Measurements from ENCODE around the gene RARB.

Gene RARB

DNA sequence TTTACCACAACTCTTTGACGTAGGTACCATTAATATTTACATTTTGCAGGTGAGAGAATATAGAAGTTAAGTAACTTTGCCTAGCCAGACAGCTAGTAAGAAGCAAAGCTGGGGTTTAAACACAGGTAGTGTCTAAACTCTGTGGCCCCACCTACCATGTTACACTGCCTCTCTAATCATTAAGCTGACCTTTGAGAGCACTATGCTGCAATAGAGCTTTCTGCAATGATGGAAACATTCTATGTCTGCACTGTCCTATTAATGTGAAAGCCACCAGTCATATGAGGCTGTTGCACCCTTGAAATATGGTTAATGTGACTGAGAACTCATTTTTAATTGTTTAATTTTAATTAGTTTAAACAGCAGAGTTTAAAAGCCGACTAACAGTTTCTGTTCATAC, 6.3 kb upstream of the RARB start:
- in situ Hi-C loops (cut with MboI; ENCODE audit: low sequenced_read_pairs) = no loop called here

- in situ Hi-C loops (cut with MboI; ENCODE audit: low sequenced_read_pairs) = no loop called here
These were observed 4.1 kb upstream of the RARB start for GRCh38 chr3:25423780-25424588.

- in situ Hi-C loops (cut with MboI; ENCODE audit: low sequenced_read_pairs) = no loop called here
These were observed 3.4 kb upstream of the RARB start for GRCh38 chr3:25424614-25425013.

- in situ Hi-C loops (cut with MboI; ENCODE audit: low sequenced_read_pairs) = no loop called here
These were observed 1.7 kb upstream of the RARB start for GRCh38 chr3:25426408-25426807.

DNA sequence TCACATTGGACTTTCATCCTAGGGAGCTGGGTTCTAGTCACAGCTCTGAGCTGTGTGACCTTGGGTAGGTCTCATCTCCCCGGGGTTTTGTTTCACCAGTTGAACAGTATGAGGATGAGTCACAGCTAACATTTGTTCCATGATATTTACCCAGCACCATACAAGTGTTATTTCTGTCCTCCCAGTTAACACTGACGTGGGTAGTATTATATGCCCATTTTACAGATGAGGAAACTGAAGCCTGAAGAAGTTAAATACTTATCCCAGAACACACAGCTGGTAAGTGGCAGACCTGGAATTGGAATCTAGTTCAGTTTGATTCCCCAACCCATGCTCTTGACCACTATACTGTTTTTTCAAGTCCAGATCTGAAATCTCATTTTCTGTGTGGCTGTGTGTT, 908 bp upstream of the RARB start:
- in situ Hi-C loops (cut with MboI; ENCODE audit: low sequenced_read_pairs) = no loop called here

DNA sequence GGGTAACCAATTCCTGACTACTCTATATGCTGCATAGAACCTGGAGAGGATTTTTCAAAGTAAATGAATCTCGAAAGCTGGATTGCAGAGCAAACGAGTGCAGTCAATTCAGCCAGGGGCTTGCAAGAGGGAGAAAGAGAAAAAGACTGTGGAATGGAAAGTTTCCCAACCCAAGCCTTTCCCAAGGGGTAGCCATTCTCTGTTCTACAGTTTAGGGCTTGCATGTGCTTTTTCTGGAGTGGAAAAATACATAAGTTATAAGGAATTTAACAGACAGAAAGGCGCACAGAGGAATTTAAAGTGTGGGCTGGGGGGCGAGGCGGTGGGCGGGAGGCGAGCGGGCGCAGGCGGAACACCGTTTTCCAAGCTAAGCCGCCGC, 511 bp upstream of the RARB start:
- in situ Hi-C loops (cut with MboI; ENCODE audit: low sequenced_read_pairs) = no loop called here

DNA sequence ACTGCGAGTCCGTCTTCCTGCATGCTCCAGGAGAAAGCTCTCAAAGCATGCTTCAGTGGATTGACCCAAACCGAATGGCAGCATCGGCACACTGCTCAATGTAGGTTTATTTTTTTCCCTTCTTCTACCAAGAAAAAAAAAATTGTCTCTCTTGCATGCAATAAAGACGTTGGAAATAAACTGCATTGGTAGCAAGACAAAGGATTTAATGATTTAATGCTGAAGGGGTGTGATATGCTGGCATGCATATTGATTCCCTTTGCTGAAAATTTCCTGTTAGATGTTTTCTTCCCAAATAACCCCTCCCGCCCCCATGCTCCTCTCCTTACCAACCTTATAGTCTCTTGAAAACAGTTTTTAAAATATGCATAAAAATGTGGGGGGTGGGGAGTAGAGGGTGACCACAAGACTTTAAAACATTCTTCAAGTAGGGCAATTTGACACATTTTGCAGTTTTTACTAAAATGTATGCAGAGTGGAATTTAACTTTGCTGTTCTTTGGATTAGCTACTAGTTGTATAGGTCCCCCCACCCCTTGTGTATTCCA, 799 bp downstream of the RARB start:
- in situ Hi-C loops (cut with MboI; ENCODE audit: low sequenced_read_pairs) = no loop called here

DNA sequence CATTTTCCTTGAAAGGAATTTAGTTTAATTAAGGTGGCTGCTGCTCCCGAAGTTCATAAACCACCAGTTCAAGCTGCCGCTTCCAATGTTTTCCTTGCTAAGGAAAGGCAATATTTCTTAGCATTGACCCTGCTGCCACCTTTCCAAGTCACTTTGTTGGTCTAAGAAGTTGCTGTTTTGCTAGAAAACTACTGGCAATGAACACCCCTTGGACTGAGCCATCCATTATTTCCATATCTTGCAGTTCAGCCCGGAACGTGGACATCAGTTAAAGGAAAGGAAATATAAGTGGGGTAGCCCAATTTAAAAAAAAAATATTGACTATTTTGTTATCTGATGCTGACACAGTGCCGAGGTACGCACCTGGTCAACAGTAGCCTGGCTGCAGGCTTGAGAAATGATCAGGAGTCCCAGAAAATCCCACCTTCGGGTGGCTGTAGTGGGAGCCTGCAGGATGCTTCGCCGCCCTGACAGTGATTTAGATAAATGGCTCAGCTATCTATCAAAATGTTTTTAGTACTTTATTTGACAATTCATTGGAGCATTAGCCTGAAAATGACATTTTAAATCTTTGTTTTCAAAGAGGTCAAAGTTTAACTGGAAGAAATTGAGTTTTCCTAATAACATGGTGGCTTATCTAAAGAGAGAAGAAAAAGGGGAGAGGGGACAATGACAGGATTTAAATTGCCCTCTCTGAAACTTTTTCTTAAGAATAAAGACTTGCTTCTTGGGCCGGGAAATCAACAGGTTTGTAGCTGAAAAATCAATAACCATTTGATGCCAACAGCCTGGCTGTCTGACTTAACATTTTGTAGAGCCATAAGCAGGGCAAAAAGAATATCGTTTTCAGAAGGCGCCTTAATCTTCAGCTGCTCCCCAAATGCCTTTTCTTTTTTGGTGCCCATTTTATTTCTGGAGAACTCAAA, 1.6 kb downstream of the RARB start:
- in situ Hi-C loops (cut with MboI; ENCODE audit: low sequenced_read_pairs) = no loop called here

GRCh38 chr3:25430287-25430934, 2.3 kb downstream of the RARB start:
- in situ Hi-C loops (cut with MboI; ENCODE audit: low sequenced_read_pairs) = no loop called here

GRCh38 chr3:25430935-25431770, 3.1 kb downstream of the RARB start:
- in situ Hi-C loops (cut with MboI; ENCODE audit: low sequenced_read_pairs) = no loop called here

GRCh38 chr3:25432176-25432720, 4.2 kb downstream of the RARB start:
- in situ Hi-C loops (cut with MboI; ENCODE audit: low sequenced_read_pairs) = no loop called here

DNA sequence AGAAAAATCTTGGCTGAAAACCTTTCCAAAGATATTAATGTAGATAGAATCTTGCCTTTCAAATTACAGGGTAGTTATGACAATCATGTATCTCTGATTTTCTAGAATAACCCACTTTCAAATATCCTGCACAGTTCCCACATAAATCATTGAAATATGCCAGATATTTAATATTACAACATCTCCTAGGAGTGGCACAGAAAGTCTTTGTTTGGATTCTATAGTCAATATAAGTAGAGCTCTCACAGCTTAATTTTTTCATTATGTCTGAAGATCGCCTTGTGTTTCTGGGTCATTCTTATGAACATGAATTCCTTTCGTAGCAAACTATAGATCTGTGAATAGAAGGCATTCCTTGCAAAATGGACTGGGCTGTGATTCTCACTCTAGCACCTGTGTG, 5.0 kb downstream of the RARB start:
- in situ Hi-C loops (cut with MboI; ENCODE audit: low sequenced_read_pairs) = no loop called here

- in situ Hi-C loops (cut with MboI; ENCODE audit: low sequenced_read_pairs) = no loop called here
These were observed 5.8 kb downstream of the RARB start for GRCh38 chr3:25433868-25434267.

GRCh38 chr3:25437953-25438352, 9.9 kb downstream of the RARB start:
- in situ Hi-C loops (cut with MboI; ENCODE audit: low sequenced_read_pairs) = no loop called here

- in situ Hi-C loops (cut with MboI; ENCODE audit: low sequenced_read_pairs) = no loop called here
These were observed 10.9 kb downstream of the RARB start for GRCh38 chr3:25438791-25439555.

DNA sequence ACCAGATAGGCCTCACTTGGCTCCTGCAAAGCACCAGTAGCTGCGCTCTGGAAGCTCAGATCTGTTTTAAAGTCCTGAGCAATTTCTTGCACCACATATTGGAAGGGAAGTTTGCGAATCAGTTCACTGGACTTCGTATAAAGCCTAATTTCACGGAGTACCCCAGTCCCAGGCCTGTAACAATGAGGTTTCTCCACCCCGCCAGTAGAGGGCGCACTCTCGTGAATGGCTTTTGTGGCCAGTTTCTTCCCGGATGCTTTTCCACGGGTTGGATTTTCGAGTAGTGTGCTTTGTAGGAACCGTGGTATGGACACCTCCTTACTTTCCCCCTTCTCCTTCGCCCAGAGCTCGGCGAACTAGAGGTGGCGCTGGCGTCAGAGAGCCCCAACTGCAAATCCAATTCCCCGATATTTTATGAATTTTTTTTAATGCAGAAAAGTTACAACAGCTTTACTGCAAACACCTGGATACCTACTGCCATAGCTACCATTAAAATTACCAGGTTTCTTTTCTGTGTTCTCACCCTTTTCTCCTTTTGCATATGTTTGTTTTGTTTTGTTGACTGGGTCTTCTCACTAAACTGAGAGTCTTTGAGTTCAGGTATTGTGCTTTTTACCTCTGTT, 13.3 kb downstream of the RARB start:
- in situ Hi-C loops (cut with MboI; ENCODE audit: low sequenced_read_pairs) = no loop called here

GRCh38 chr3:25442486-25442885, 14.4 kb downstream of the RARB start:
- in situ Hi-C loops (cut with MboI; ENCODE audit: low sequenced_read_pairs) = no loop called here

DNA sequence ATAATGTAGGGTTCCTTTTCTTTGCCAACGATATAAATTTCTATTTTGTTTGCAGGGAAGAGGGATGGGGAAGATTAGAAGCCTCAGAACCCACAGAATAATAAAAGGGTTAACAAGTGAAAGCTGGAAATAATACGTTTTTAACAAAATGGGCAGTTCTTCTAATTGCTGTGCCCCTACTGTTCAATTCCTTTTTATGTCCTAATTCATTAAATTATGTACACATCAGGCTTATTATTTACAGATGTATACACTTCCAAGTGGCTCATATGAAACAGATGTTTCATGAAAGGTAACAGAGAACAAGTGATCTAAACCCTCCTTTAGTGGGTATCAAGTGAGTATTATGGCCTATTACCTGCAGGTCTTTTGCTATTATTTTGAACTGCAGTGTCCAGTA, 16.2 kb downstream of the RARB start:
- in situ Hi-C loops (cut with MboI; ENCODE audit: low sequenced_read_pairs) = no loop called here

DNA sequence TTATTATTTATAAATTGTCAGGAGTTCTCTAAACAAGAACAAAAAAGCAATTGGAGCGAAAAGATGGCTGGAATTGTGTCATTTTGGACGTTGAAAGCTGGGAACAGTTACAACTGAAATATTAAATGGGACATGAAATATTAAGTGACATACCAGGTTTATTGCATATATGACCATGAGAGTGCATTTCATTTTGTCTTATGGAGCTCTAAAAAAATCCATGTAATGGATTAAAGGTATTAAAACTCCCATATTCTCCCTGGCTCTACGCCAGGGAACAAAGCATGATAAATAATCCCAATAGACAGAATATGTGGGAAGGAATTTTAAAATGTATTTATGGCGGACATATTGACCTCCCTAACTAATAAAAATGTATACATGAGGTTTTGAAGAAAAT, 17.7 kb downstream of the RARB start:
- in situ Hi-C loops (cut with MboI; ENCODE audit: low sequenced_read_pairs) = no loop called here

Data from HL-60/S4 treated with phorbol 12-myristate 13-acetate at 8.2 ng/mL for 4 days and 3 days (cell line).